H1 (cell line): ENCODE measurements around the gene RIMBP2.

Source experiments
- HDAC2 ChIP-seq, 2 experiments: fragments of 300-600 bp in 1 of 2; sonication (generic) in 1 of 2; IDR thresholded peaks; 2 replicates each; pipeline ENCODE4 v1.6.1; 2011 to 2012; ENCODE audit warnings: low read depth in 2 of 2, low read length in 2 of 2, mild to moderate bottlenecking in 2 of 2, moderate library complexity in 2 of 2, borderline replicate concordance in 1 of 2, inconsistent platforms in 1 of 2
- NANOG ChIP-seq: IDR thresholded peaks from 2 replicates; pipeline ENCODE4 v1.6.1; 2011; ENCODE audit warnings: low read length, low read depth, mild to moderate bottlenecking, inconsistent platforms; ENCODE audit not compliant: insufficient read depth, poor library complexity, severe bottlenecking
- POLR2AphosphoS5 ChIP-seq: IDR thresholded peaks from 2 replicates; pipeline ENCODE4 v1.6.1; 2011; ENCODE audit warnings: low read depth, low read length
- USF2 ChIP-seq: IDR thresholded peaks from 2 replicates; pipeline ENCODE4 v1.6.1; 2011; ENCODE audit warnings: low read length, improper control_type of control experiment
- ZNF274 ChIP-seq: IDR thresholded peaks from 2 replicates; pipeline ENCODE4 v1.7.0; 2012; ENCODE audit warnings: low read length, borderline replicate concordance; ENCODE audit errors: extremely low read depth
- TF ChIP-seq, protein P1 (sequence below), 3 experiments: IDR thresholded peaks; 1 replicate in 2 of 3; 2 replicates in 1 of 3; pipeline versions ENCODE4 v1.5.1 to v1.6.1; 2011; ENCODE audit warnings: low read length in 3 of 3, mild to moderate bottlenecking in 3 of 3, inconsistent platforms in 2 of 3, low read depth in 1 of 3, moderate library complexity in 1 of 3; ENCODE audit not compliant: insufficient read depth in 1 of 3; ENCODE audit errors: control extremely low read depth in 1 of 3

DNA sequence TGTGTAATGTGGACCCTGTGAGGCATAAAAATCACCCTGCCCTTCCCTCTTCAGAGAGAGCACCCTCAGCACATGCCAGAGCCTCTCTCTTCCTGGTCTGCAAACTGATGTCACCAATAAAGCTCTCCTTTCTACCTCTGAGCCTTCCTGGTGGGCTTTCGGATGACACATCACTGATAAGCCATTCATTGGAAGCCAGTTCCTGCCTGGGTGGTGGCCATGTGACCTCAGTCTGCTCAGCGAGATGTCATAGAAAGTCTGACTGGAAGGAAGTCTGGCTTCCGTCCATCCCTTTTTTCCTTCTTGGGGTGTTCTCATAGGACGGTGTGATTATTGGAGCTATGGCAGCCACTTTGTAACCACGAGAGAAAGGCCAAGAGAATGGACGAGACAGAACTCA, 282.7 kb downstream of the RIMBP2 start:
- no peak for TF ChIP-seq POLR2AphosphoS5
- TF ChIP-seq ZNF274 = no peak
- TF ChIP-seq NANOG = no peak
- no peak for TF ChIP-seq HDAC2 (IDR thresholded peaks at IDR 0.05; ENCODE audit: borderline replicate concordance in 1 of 2, low read depth in 2 of 2, low read length in 2 of 2)
- TF ChIP-seq USF2 = no peak
- TF ChIP-seq, protein P1, sequence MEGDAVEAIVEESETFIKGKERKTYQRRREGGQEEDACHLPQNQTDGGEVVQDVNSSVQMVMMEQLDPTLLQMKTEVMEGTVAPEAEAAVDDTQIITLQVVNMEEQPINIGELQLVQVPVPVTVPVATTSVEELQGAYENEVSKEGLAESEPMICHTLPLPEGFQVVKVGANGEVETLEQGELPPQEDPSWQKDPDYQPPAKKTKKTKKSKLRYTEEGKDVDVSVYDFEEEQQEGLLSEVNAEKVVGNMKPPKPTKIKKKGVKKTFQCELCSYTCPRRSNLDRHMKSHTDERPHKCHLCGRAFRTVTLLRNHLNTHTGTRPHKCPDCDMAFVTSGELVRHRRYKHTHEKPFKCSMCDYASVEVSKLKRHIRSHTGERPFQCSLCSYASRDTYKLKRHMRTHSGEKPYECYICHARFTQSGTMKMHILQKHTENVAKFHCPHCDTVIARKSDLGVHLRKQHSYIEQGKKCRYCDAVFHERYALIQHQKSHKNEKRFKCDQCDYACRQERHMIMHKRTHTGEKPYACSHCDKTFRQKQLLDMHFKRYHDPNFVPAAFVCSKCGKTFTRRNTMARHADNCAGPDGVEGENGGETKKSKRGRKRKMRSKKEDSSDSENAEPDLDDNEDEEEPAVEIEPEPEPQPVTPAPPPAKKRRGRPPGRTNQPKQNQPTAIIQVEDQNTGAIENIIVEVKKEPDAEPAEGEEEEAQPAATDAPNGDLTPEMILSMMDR (IDR thresholded peaks at IDR 0.05; ENCODE audit: control extremely low read depth in 1 of 3, insufficient read depth in 1 of 3, low read depth in 1 of 3, low read length in 3 of 3) = no peak
